Loucy (cell line): ENCODE data around the gene UCMA.
A peak's percentile ranks its signal among the peaks of the same experiment; 100 is the strongest.

Experiments
- H2AFZ ChIP-seq: fragments of 200-600 bp; sonication (generic); 2 replicates; pipeline ENCODE4 v1.6.0; 2016; ENCODE audit warnings: antibody characterized with exemption, mild to moderate bottlenecking, low read length, moderate library complexity
- H3F3A ChIP-seq: fragments of 200-600 bp; 2 replicates; pipeline ENCODE4 v1.6.0; 2016; ENCODE audit warnings: antibody characterized with exemption, low read depth, mild to moderate bottlenecking
- H3K27me3 ChIP-seq: fragments of 200-600 bp; sonication (generic); 2 replicates; pipeline ENCODE4 v1.6.1; 2014; ENCODE audit warnings: low read length, mild to moderate bottlenecking; ENCODE audit not compliant: insufficient read depth, poor library complexity, severe bottlenecking
- H3K36me3 ChIP-seq: fragments of 200-600 bp; sonication (generic); 2 replicates; pipeline ENCODE4 v1.6.1; 2016; ENCODE audit warnings: low read length; ENCODE audit not compliant: insufficient read depth
- H3K4me1 ChIP-seq: fragments of 200-600 bp; sonication (generic); 2 replicates; pipeline ENCODE4 v1.5.1; 2014; ENCODE audit warnings: low read length, mild to moderate bottlenecking; ENCODE audit not compliant: insufficient read depth, poor library complexity, severe bottlenecking
- H3K4me2 ChIP-seq: fragments of 200-600 bp; sonication (generic); 2 replicates; pipeline ENCODE4 v1.6.0; 2014; ENCODE audit warnings: antibody characterized with exemption, low read length, low read depth, mild to moderate bottlenecking; ENCODE audit not compliant: poor library complexity, severe bottlenecking
- H3K4me3 ChIP-seq: fragments of 200-600 bp; sonication (generic); 2 replicates; pipeline ENCODE4 v1.5.1; 2014; ENCODE audit warnings: low read length, mild to moderate bottlenecking, mixed read lengths; ENCODE audit not compliant: poor library complexity, severe bottlenecking
- H3K79me2 ChIP-seq: fragments of 200-600 bp; sonication (generic); 2 replicates; pipeline ENCODE4 v1.6.1; 2014; ENCODE audit warnings: low read length; ENCODE audit not compliant: insufficient read depth
- H3K9ac ChIP-seq: fragments of 200-600 bp; sonication (generic); 2 replicates; pipeline ENCODE4 v1.6.0; 2014; ENCODE audit warnings: mild to moderate bottlenecking, low read depth, low read length, moderate library complexity; ENCODE audit not compliant: poor library complexity, severe bottlenecking
- H3K9me2 ChIP-seq: fragments of 200-600 bp; sonication (generic); replicated peaks from 2 replicates; pipeline ENCODE4 v1.6.1; 2016; ENCODE audit warnings: low read depth, low read length, mixed read lengths
- H3K9me3 ChIP-seq: fragments of 200-600 bp; sonication (generic); 2 replicates; pipeline ENCODE4 v1.6.1; 2014; ENCODE audit warnings: mild to moderate bottlenecking, antibody characterized with exemption, low read length, low read depth; ENCODE audit not compliant: insufficient read depth
- H4K20me1 ChIP-seq: fragments of 200-600 bp; sonication (generic); 2 replicates; pipeline ENCODE4 v1.6.0; 2014; ENCODE audit warnings: antibody characterized with exemption, low read length, mild to moderate bottlenecking; ENCODE audit not compliant: insufficient read depth, poor library complexity, severe bottlenecking
- CTCF ChIP-seq: fragments of 200-600 bp; sonication (generic); conservative IDR thresholded peaks from 2 replicates; pipeline ENCODE4 v1.5.1; 2014; ENCODE audit warnings: mild to moderate bottlenecking, antibody characterized with exemption, low read length
- EZH2phosphoT487 ChIP-seq: fragments of 200-600 bp; IDR thresholded peaks from 2 replicates; pipeline ENCODE4 v1.6.1; 2018; ENCODE audit warnings: antibody characterized with exemption, mild to moderate bottlenecking, moderate library complexity, borderline replicate concordance

UCMA gene

DNA sequence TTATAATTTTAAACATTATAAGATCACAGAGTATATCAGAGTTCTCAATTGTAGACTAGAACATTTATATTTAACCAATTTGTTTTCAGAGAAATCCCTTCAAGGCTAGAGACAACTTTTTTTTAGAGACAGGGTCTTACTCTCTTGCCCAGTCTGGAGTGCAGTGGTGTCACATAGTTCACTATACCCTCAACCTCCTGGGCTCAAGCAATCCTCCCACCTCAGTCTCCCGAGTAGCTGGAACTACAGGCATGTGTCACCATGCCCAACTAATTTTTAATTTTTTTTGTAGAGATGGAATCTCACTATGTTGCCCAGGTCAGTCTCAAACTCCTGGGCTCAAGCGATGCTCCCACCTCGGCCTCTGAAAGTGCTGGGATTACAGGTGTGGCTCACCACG lies 15.3 kb downstream of the UCMA start:
- Histone ChIP-seq H3K4me2 (no peak overlapping the region), H3K27me3 (no peaks in the 10 kb centered on the region), H4K20me1 (no peaks in the 10 kb centered on the region), H3K4me3 (no peak overlapping the region), H3K79me2 (no peaks in the 10 kb centered on the region), H3K9me3 (no peaks in the 10 kb centered on the region), H3K36me3 (no peaks in the 10 kb centered on the region), H3K9me2 (no peaks in the 10 kb centered on the region), H3K4me1 (no peaks in the 10 kb centered on the region), H3K9ac (no peak overlapping the region), H3F3A (no peaks in the 10 kb centered on the region), H2AFZ (no peak overlapping the region)
- no peak for TF ChIP-seq EZH2phosphoT487
- TF ChIP-seq CTCF = no peak

GRCh38 chr10:13213163-13213562 lies 21.0 kb downstream of the UCMA start:
- H3K9ac ChIP-seq = no peak overlapping the region
- no peak overlapping the region for H3K4me2 ChIP-seq
- no peak overlapping the region for H3K4me3 ChIP-seq
- no peaks in the 10 kb centered on the region for H3K79me2 ChIP-seq
- no peaks in the 10 kb centered on the region for H3K9me3 ChIP-seq
- no peaks in the 10 kb centered on the region for H4K20me1 ChIP-seq
- H3K9me2 ChIP-seq = no peaks in the 10 kb centered on the region
- H3K4me1 ChIP-seq = no peaks in the 10 kb centered on the region
- H3K27me3 ChIP-seq = no peaks in the 10 kb centered on the region
- H3F3A ChIP-seq = no peaks in the 10 kb centered on the region
- H2AFZ ChIP-seq = no peak overlapping the region
- H3K36me3 ChIP-seq = peaks cover 25% of the 10 kb centered on the region; the same call in 1 of the 2 replicates
- TF ChIP-seq CTCF = no peak
- TF ChIP-seq EZH2phosphoT487 = no peak

- no peaks in the 10 kb centered on the region for H4K20me1 ChIP-seq
- no peaks in the 10 kb centered on the region for H3K79me2 ChIP-seq
- peak; percentile 53 for TF ChIP-seq CTCF
- no peak for TF ChIP-seq EZH2phosphoT487
- peaks cover 69% of the 10 kb centered on the region; the same call in 1 of the 2 replicates for H3K36me3 ChIP-seq
- no peaks in the 10 kb centered on the region for H3K4me1 ChIP-seq
- H2AFZ ChIP-seq = no peak overlapping the region
- no peaks in the 10 kb centered on the region for H3K9me2 ChIP-seq
- H3K9ac ChIP-seq = no peak overlapping the region
- no peaks in the 10 kb centered on the region for H3K9me3 ChIP-seq
- H3F3A ChIP-seq = no peaks in the 10 kb centered on the region
- no peak overlapping the region for H3K4me2 ChIP-seq
- no peak overlapping the region for H3K4me3 ChIP-seq
- H3K27me3 ChIP-seq = no peaks in the 10 kb centered on the region
Observed at GRCh38 chr10:13206546-13207443, 27.4 kb downstream of the UCMA start.
